ENCODE results near the gene OPRM1.
"Not testable (repeated sequence)": the region's sequence is repeated elsewhere in the genome, so short reads cannot be mapped to it uniquely, and the experiment has no call there.

OPRM1 gene

GRCh38 chr6:154156135-154156896 is 117.3 kb downstream of the OPRM1 start:
- no peak for DNase-seq

GRCh38 chr6:154157082-154157481 is 118.0 kb downstream of the OPRM1 start:
- DNase-seq: no peak

GRCh38 chr6:154157706-154158105 is 118.7 kb downstream of the OPRM1 start:
- no peak for DNase-seq

GRCh38 chr6:154159126-154159525 is 120.1 kb downstream of the OPRM1 start:
- DNase-seq: no peak

- DNase-seq: no peak
Observed at GRCh38 chr6:154161689-154162088, 122.6 kb downstream of the OPRM1 start.

- no peak for DNase-seq
Observed at GRCh38 chr6:154164397-154164796, 125.4 kb downstream of the OPRM1 start.

GRCh38 chr6:154165478-154165877 is 126.4 kb downstream of the OPRM1 start:
- no peak for DNase-seq

GRCh38 chr6:154166140-154166539 is 127.1 kb downstream of the OPRM1 start:
- DNase-seq: no peak

GRCh38 chr6:154167126-154167525 is 128.1 kb downstream of the OPRM1 start:
- DNase-seq: no peak

- no peak for DNase-seq
Observed at GRCh38 chr6:154169193-154169847, 130.3 kb downstream of the OPRM1 start.

GRCh38 chr6:154170106-154170505 is 131.1 kb downstream of the OPRM1 start:
- DNase-seq: no peak

GRCh38 chr6:154172393-154172792 is 133.4 kb downstream of the OPRM1 start:
- not testable (repeated sequence) for DNase-seq

GRCh38 chr6:154179434-154179833 is 140.4 kb downstream of the OPRM1 start:
- no peak for DNase-seq

GRCh38 chr6:154187203-154187602 is 148.2 kb downstream of the OPRM1 start:
- no peak for DNase-seq

- no peak for DNase-seq
Observed at GRCh38 chr6:154187714-154188113, 148.7 kb downstream of the OPRM1 start.

GRCh38 chr6:154196333-154196885 is 157.4 kb downstream of the OPRM1 start:
- DNase-seq: no peak

GRCh38 chr6:154197196-154197860 is 158.3 kb downstream of the OPRM1 start:
- DNase-seq: no peak

- not testable (repeated sequence) for DNase-seq
Observed at GRCh38 chr6:154201688-154202087, 162.6 kb downstream of the OPRM1 start.

GRCh38 chr6:154202339-154202738 is 163.3 kb downstream of the OPRM1 start:
- no peak for DNase-seq

- DNase-seq: no peak
Observed at GRCh38 chr6:154202958-154203357, 163.9 kb downstream of the OPRM1 start.

- DNase-seq: no peak
Observed at GRCh38 chr6:154206141-154206540, 167.1 kb downstream of the OPRM1 start.

- no peak for DNase-seq
Observed at GRCh38 chr6:154206996-154207395, 168.0 kb downstream of the OPRM1 start.

- no peak for DNase-seq
Observed at GRCh38 chr6:154209555-154209954, 170.5 kb downstream of the OPRM1 start.

GRCh38 chr6:154210678-154211077 is 171.6 kb downstream of the OPRM1 start:
- DNase-seq: no peak
